Activated CD8-positive, alpha-beta memory T cell treated with anti-CD3 and anti-CD28 coated beads, Interleukin-2, amount 50 U/mL, for 24 hours (primary cell): ENCODE data around the gene GCN1.
"Not testable (repeated sequence)": the region's sequence is repeated elsewhere in the genome, so short reads cannot be mapped to it uniquely, and the experiment has no call there.

ENCODE experiments used
- DNase-seq: peaks from one replicate; pipeline ENCODE4 v3.0.0-alpha.2; 2020; ENCODE audit errors: extremely low read depth

GCN1 gene

GRCh38 chr12:120213758-120214157 lies 19.2 kb upstream of the GCN1 start:
- no peak for DNase-seq

GRCh38 chr12:120213182-120213581 lies 18.7 kb upstream of the GCN1 start:
- DNase-seq, result not testable (repeated sequence)

- no peak for DNase-seq
These were observed 17.8 kb upstream of the GCN1 start for GRCh38 chr12:120212301-120212700.

- DNase-seq, result no peak
These were observed 17.4 kb upstream of the GCN1 start for GRCh38 chr12:120211904-120212283.

- DNase-seq, result no peak
These were observed 16.9 kb upstream of the GCN1 start for GRCh38 chr12:120211243-120211903.

- no peak for DNase-seq
These were observed 15.3 kb upstream of the GCN1 start for GRCh38 chr12:120209851-120210250.

GRCh38 chr12:120207227-120207626 lies 12.7 kb upstream of the GCN1 start:
- no peak for DNase-seq

GRCh38 chr12:120206781-120207180 lies 12.3 kb upstream of the GCN1 start:
- not testable (repeated sequence) for DNase-seq

- no peak for DNase-seq
These were observed 11.7 kb upstream of the GCN1 start for GRCh38 chr12:120206228-120206627.

- no peak for DNase-seq
These were observed 9.7 kb upstream of the GCN1 start for GRCh38 chr12:120204171-120204570.

- no peak for DNase-seq
These were observed 5.9 kb upstream of the GCN1 start for GRCh38 chr12:120200364-120200800.

- DNase-seq, result no peak
These were observed 5.2 kb upstream of the GCN1 start for GRCh38 chr12:120199595-120200306.

- DNase-seq, result no peak
These were observed 4.5 kb upstream of the GCN1 start for GRCh38 chr12:120199025-120199424.

- DNase-seq, result no peak
These were observed 3.0 kb upstream of the GCN1 start for GRCh38 chr12:120197542-120197887.

GRCh38 chr12:120196817-120197541 lies 2.5 kb upstream of the GCN1 start:
- DNase-seq, result not testable (repeated sequence)

GRCh38 chr12:120196363-120196762 lies 1.8 kb upstream of the GCN1 start:
- DNase-seq, result no peak

GRCh38 chr12:120194226-120194533 lies 335 bp downstream of the GCN1 start:
- DNase-seq, result no peak

GRCh38 chr12:120193286-120193685 lies 1.2 kb downstream of the GCN1 start:
- DNase-seq, result not testable (repeated sequence)

GRCh38 chr12:120190985-120191480 lies 3.5 kb downstream of the GCN1 start:
- DNase-seq, result no peak

- no peak for DNase-seq
These were observed 4.1 kb downstream of the GCN1 start for GRCh38 chr12:120190386-120190785.

GRCh38 chr12:120186654-120187053 lies 7.9 kb downstream of the GCN1 start:
- DNase-seq, result no peak

- DNase-seq, result no peak
These were observed 11.3 kb downstream of the GCN1 start for GRCh38 chr12:120183211-120183631.
